HepG2 (cell line): Measurements from ENCODE around the gene TMEM95. TPM values are rescaled to one million over a fixed set of nuclear protein-coding genes. Genes with fewer than 3 reads are reported as not detected.

ENCODE experiments used
- ATAC-seq: fragments of 200-7000 bp; cut with Tn5 transposase; 3 replicates; pipeline ENCODE4 v1.9.1; 2020; ENCODE audit warnings: mild to moderate bottlenecking, moderate library complexity
- BruUV-seq: library from RNA; stranded (reverse); fragments of 400-500 nt; replicated peaks from 2 replicates; lab custom pipeline; 2021; lab: Mats Ljungman, UMichigan
- CTCF ChIA-PET: fragments of 300-600 bp; formaldehyde crosslinking; extraction: SDS; loops from one replicate; lab custom pipeline; 2021; ENCODE audit warnings: low total read pairs, inconsistent platforms, low intra/inter-chr PET ratio; lab: Yijun Ruan, JAX
- POLR2A ChIA-PET: fragments of 350-600 bp; sonication (Branson Sonifier 250); formaldehyde crosslinking; loops from one replicate; lab custom pipeline; 2020; ENCODE audit warnings: antibody characterized with exemption, inconsistent platforms; lab: Yijun Ruan, JAX
- DNase-seq: peaks from one replicate; pipeline ENCODE4 v3.0.0-alpha.2; 2015; ENCODE audit warnings: low spot score
- FAIRE-seq: peaks from 3 replicates; lab custom pipeline; 2011; peaks lifted over from hg19 to GRCh38; lab: Jason Lieb, UNC
- H2AFZ ChIP-seq: one replicate; pipeline ENCODE4 v1.6.1; 2011; ENCODE audit warnings: low read length, inconsistent platforms
- H3K27ac ChIP-seq: fragments of 300-600 bp; 3 replicates; pipeline ENCODE4 v1.8.0; 2011; ENCODE audit warnings: mixed run types, mild to moderate bottlenecking, mixed read lengths, low read length, inconsistent platforms; ENCODE audit not compliant: insufficient read depth; ENCODE audit errors: extremely low read length
- H3K27me3 ChIP-seq, 2 experiments: fragments of 200-600 bp in 1 of 2; 2 replicates in 1 of 2; 3 replicates in 1 of 2; pipeline versions ENCODE4 v1.6.0 to v1.8.0; 2011; ENCODE audit warnings: low read length in 2 of 2, mild to moderate bottlenecking in 2 of 2, moderate library complexity in 2 of 2, inconsistent platforms in 1 of 2; ENCODE audit not compliant: insufficient read depth in 2 of 2, control insufficient read depth in 1 of 2
- H3K36me3 ChIP-seq, 2 experiments: fragments of 200-600 bp in 1 of 2; replicated peaks in 1 of 2; 2 replicates in 1 of 2; 3 replicates in 1 of 2; pipeline versions ENCODE4 v1.5.1 to v1.8.0; 2011; ENCODE audit warnings: low read length in 2 of 2, inconsistent platforms in 1 of 2; ENCODE audit not compliant: insufficient read depth in 2 of 2, control insufficient read depth in 1 of 2
- H3K4me1 ChIP-seq: 2 replicates; pipeline ENCODE4 v1.5.1; 2012; ENCODE audit warnings: low read length, inconsistent platforms; ENCODE audit not compliant: insufficient read depth
- H3K4me2 ChIP-seq: 2 replicates; pipeline ENCODE4 v1.6.0; 2011; ENCODE audit warnings: low read depth, low read length, inconsistent platforms
- H3K4me3 ChIP-seq, 3 experiments: fragments of 200-600 bp in 1 of 3; sonication (generic), shearing (Covaris generic) in 1 of 3; replicated peaks in 1 of 3; 2 replicates each; pipeline ENCODE4 v1.5.1; 2011 to 2016; ENCODE audit warnings: low read length in 3 of 3, inconsistent platforms in 2 of 3, low read depth in 2 of 3, mild to moderate bottlenecking in 2 of 3, control low read depth in 1 of 3, mixed read lengths in 1 of 3; ENCODE audit not compliant: insufficient read depth in 1 of 3
- H3K79me2 ChIP-seq: one replicate; pipeline ENCODE4 v1.6.1; 2011; ENCODE audit warnings: low read length, inconsistent platforms; ENCODE audit not compliant: insufficient read depth
- H3K9ac ChIP-seq: 2 replicates; pipeline ENCODE4 v1.6.0; 2011; ENCODE audit warnings: mild to moderate bottlenecking, low read depth, low read length, inconsistent platforms; ENCODE audit not compliant: insufficient read depth
- H3K9me3 ChIP-seq: 2 replicates; pipeline ENCODE4 v1.5.1; 2012; ENCODE audit warnings: mild to moderate bottlenecking, low read length
- H4K20me1 ChIP-seq: 2 replicates; pipeline ENCODE4 v1.6.0; 2011; ENCODE audit warnings: inconsistent platforms, mild to moderate bottlenecking, low read length, moderate library complexity; ENCODE audit not compliant: insufficient read depth
- GABPB1 ChIP-seq: IDR thresholded peaks from 2 replicates; pipeline ENCODE4 v1.6.1; 2016; ENCODE audit warnings: mild to moderate bottlenecking, missing genetic modification reagents, moderate library complexity, missing compliant biosample characterization
- HHEX ChIP-seq: IDR thresholded peaks from 2 replicates; pipeline ENCODE4 v1.6.1; 2016; ENCODE audit warnings: control low read depth
- IKZF4 ChIP-seq: sonication (generic); formaldehyde crosslinking; IDR thresholded peaks from 2 replicates; pipeline ENCODE4 v1.5.1; 2020; ENCODE audit warnings: borderline replicate concordance, mild to moderate bottlenecking, low read depth, missing genetic modification reagents; ENCODE audit errors: not compliant biosample characterization
- MIER3 ChIP-seq: IDR thresholded peaks from 2 replicates; pipeline ENCODE4 v1.6.1; 2016; ENCODE audit warnings: missing compliant biosample characterization, borderline replicate concordance
- MTA1 ChIP-seq: sonication (generic); formaldehyde crosslinking; IDR thresholded peaks from 2 replicates; pipeline ENCODE4 v1.4.0; 2020; ENCODE audit warnings: missing genetic modification reagents, mild to moderate bottlenecking, borderline replicate concordance
- PATZ1 ChIP-seq: sonication (generic); formaldehyde crosslinking; IDR thresholded peaks from 2 replicates; pipeline ENCODE4 v1.4.0; 2020; ENCODE audit warnings: missing genetic modification reagents
- SRSF1 ChIP-seq: fragments of 200-400 bp; formaldehyde crosslinking; optimal IDR thresholded peaks from 2 replicates; pipeline ENCODE3; 2017; ENCODE audit warnings: mild to moderate bottlenecking, low read depth, low read length, moderate library complexity
- TFDP2 ChIP-seq: sonication (generic); formaldehyde crosslinking; IDR thresholded peaks from 2 replicates; pipeline ENCODE4 v1.4.0; 2020; ENCODE audit warnings: missing genetic modification reagents
- ZBTB49 ChIP-seq: sonication (generic); formaldehyde crosslinking; IDR thresholded peaks from 2 replicates; pipeline ENCODE4 v1.4.0; 2020; ENCODE audit warnings: missing genetic modification reagents, borderline replicate concordance
- ZNF543 ChIP-seq: sonication (generic); formaldehyde crosslinking; IDR thresholded peaks from 2 replicates; pipeline ENCODE4 v1.4.0; 2020; ENCODE audit warnings: mild to moderate bottlenecking, missing genetic modification reagents
- WGBS: methylation state at CpG from one replicate; pipeline ENCODE4 v1.1.6; 2017; ENCODE audit warnings: low lambda C conversion rate; 5-methylcytosine and 5-hydroxymethylcytosine counted together
- in situ Hi-C: cut with HindIII; loops from 2 replicates; pipeline ENCODE4 v1.10.0; 2017; ENCODE audit warnings: low pct_unique_long_range_greater_than_20kb; ENCODE audit not compliant: extremely low pct_ligation_motif_present
- intact Hi-C: fragments of 100-400 bp; cut with micrococcal nuclease; formaldehyde crosslinking; loops from one replicate; pipeline ENCODE4 v1.10.0; 2022; ENCODE audit not compliant: unreplicated experiment
- polyA plus RNA-seq, 8 experiments: library from polyadenylated mRNA; depleted of rRNA in 3 of 8; stranded (reverse) in 7 of 8; unstranded in 1 of 8; fragments of >200 nt; fragmentation: Illumina TruSeq in 4 of 8; extraction: Trizol in 4 of 8; gene quantifications; 2 replicates each; pipeline versions ENCODE4 v1.2.1 to v1.2.3, GENCODE V29; 2011 to 2016; ENCODE audit warnings: low read depth in 4 of 8, missing spikeins in 1 of 8, mixed read lengths in 1 of 8; ENCODE audit not compliant: insufficient read depth in 1 of 8
- total RNA-seq, 5 experiments: library from RNA; depleted of rRNA; stranded (reverse); fragments of >200 nt; fragmentation: Illumina TruSeq; extraction: Trizol; gene quantifications; 2 replicates each; pipeline ENCODE4 v1.2.3, GENCODE V29; 2016; ENCODE audit warnings: low read depth in 1 of 5
- TF ChIP-seq, protein P1 (sequence below): IDR thresholded peaks from 2 replicates; pipeline ENCODE4 v1.6.1; 2016; ENCODE audit warnings: low read depth

TMEM95 gene
- total and polyA plus RNA-seq, 2 of the 13 experiments (the other 11 are each of a cell fraction or from before 2014, with no cell fraction given): not detected

- Histone ChIP-seq H4K20me1 (no peaks in the 10 kb centered on the region), H3K27ac (no peak overlapping the region), H3K9me3 (no peaks in the 10 kb centered on the region), H3K4me1 (peaks cover 18% of the 10 kb centered on the region), H3K4me2 (peak overlapping the region; percentile 80), H2AFZ (no peak overlapping the region), H3K27me3 (no peaks in the 10 kb centered on the region; a peak in 1 of 5 replicates), H3K4me3 (peak overlapping the region; percentile 62 to 95 (median 70)), H3K9ac (peak overlapping the region; percentile 69; the same call in 1 of the 2 replicates), H3K79me2 (peaks cover 4% of the 10 kb centered on the region), H3K36me3 (0 out of 5 replicates have a peak, but pooled peaks cover 0 to 2% of the 10 kb centered on the region in 2 experiments)
- ATAC-seq (no peak), FAIRE-seq (no peak), DNase-seq (no peak)
- ChIA-PET POLR2A (interaction anchor here (3.2 to 3.3 kb wide), 2 partner anchors 35 to 53 kb away, joined by 21 to 44 read pairs; partner anchors contain the start of genes FGF11, KCTD11 and TMEM95), CTCF (no interaction called here)
- intact Hi-C loops (no loop called here), in situ Hi-C loops (no loop called here)
- 19% methylated on average over 28 of the region's 38 CpGs for WGBS
- TSS peak; percentile 48 for BruUV-seq
- no peak for TF ChIP-seq IKZF4 (CRISPR knock-in tag)
- no peak for TF ChIP-seq TFDP2 (CRISPR knock-in tag)
- 0 out of 2 replicates have a peak, but pooled peaks have one; percentile 44 for TF ChIP-seq ZNF543 (CRISPR knock-in tag)
- TF ChIP-seq PATZ1 (CRISPR knock-in tag): peak; percentile 42
- no peak for TF ChIP-seq ZBTB49 (CRISPR knock-in tag)
- no peak for TF ChIP-seq HHEX
- TF ChIP-seq, protein P1, sequence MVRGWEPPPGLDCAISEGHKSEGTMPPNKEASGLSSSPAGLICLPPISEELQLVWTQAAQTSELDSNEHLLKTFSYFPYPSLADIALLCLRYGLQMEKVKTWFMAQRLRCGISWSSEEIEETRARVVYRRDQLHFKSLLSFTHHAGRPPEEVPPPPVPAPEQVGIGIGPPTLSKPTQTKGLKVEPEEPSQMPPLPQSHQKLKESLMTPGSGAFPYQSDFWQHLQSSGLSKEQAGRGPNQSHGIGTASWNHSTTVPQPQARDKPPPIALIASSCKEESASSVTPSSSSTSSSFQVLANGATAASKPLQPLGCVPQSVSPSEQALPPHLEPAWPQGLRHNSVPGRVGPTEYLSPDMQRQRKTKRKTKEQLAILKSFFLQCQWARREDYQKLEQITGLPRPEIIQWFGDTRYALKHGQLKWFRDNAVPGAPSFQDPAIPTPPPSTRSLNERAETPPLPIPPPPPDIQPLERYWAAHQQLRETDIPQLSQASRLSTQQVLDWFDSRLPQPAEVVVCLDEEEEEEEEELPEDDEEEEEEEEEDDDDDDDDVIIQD: no peak
- peak; percentile 13; the same call in 1 of the 2 replicates for TF ChIP-seq GABPB1 (CRISPR knock-in tag)
- TF ChIP-seq MTA1 (CRISPR knock-in tag): peak; percentile 5; the same call in 1 of the 2 replicates
- TF ChIP-seq MIER3 (CRISPR knock-in tag): no peak
- TF ChIP-seq SRSF1: peak; percentile 33
These were observed 50.6 kb downstream of the TMEM95 start for GRCh38 chr17:7405350-7406234.
